ENCODE data around the gene IKBKE.

- TF ChIP-seq POLR2A (IDR thresholded peaks at IDR 0.05), result no peak
- TF ChIP-seq, protein P1, sequence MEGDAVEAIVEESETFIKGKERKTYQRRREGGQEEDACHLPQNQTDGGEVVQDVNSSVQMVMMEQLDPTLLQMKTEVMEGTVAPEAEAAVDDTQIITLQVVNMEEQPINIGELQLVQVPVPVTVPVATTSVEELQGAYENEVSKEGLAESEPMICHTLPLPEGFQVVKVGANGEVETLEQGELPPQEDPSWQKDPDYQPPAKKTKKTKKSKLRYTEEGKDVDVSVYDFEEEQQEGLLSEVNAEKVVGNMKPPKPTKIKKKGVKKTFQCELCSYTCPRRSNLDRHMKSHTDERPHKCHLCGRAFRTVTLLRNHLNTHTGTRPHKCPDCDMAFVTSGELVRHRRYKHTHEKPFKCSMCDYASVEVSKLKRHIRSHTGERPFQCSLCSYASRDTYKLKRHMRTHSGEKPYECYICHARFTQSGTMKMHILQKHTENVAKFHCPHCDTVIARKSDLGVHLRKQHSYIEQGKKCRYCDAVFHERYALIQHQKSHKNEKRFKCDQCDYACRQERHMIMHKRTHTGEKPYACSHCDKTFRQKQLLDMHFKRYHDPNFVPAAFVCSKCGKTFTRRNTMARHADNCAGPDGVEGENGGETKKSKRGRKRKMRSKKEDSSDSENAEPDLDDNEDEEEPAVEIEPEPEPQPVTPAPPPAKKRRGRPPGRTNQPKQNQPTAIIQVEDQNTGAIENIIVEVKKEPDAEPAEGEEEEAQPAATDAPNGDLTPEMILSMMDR (IDR thresholded peaks at IDR 0.05), result no peak
- TF ChIP-seq EP300 (IDR thresholded peaks at IDR 0.05), result no peak
- TF ChIP-seq POLR2AphosphoS5 (IDR thresholded peaks at IDR 0.05), result no peak
Observed at GRCh38 chr1:206538901-206539640, 68.8 kb downstream of the IKBKE start.
